NCI-H446 treated with DMSO at 0.1 percent for 48 hours (cell line): Measurements from ENCODE around the gene KRTAP10-10.
"Not testable (repeated sequence)": the region's sequence is repeated elsewhere in the genome, so short reads cannot be mapped to it uniquely, and the experiment has no call there.

Experiments
- DNase-seq: peaks from one replicate; lab custom pipeline; 2025; lab: John Stamatoyannopoulos, UW

The KRTAP10-10 gene

GRCh38 chr21:44653123-44653522 lies 16.0 kb downstream of the KRTAP10-10 start:
- DNase-seq, result no peak

GRCh38 chr21:44653656-44654575 lies 16.8 kb downstream of the KRTAP10-10 start:
- no peak for DNase-seq

- no peak for DNase-seq
Observed at GRCh38 chr21:44654576-44655175, 17.5 kb downstream of the KRTAP10-10 start, which contains the start of gene KRTAP12-4. Gene KRTAP12-4, minus strand, starts transcription at chr21:44654659. Its CDS starts 45 bp downstream, at chr21:44654614.

GRCh38 chr21:44656868-44657267 lies 19.7 kb downstream of the KRTAP10-10 start:
- no peak for DNase-seq

GRCh38 chr21:44657635-44658540 lies 20.7 kb downstream of the KRTAP10-10 start, which contains the start of gene KRTAP12-3:
Gene KRTAP12-3, plus strand, starts transcription at chr21:44657932. Its CDS starts 48 bp downstream, at chr21:44657980.
- DNase-seq, result no peak

GRCh38 chr21:44658541-44658910 lies 21.4 kb downstream of the KRTAP10-10 start:
- DNase-seq, result no peak

- DNase-seq, result no peak
Observed at GRCh38 chr21:44658913-44659595, 21.9 kb downstream of the KRTAP10-10 start.

GRCh38 chr21:44661567-44661966 lies 24.4 kb downstream of the KRTAP10-10 start:
- not testable (repeated sequence) for DNase-seq

- DNase-seq, result no peak
Observed at GRCh38 chr21:44664691-44665090, 27.5 kb downstream of the KRTAP10-10 start.

- DNase-seq, result no peak
Observed at GRCh38 chr21:44666401-44667320, 29.5 kb downstream of the KRTAP10-10 start, which contains the start of gene KRTAP12-2. Gene KRTAP12-2, minus strand, starts transcription at chr21:44666927. Its CDS starts 41 bp downstream, at chr21:44666886.

GRCh38 chr21:44667612-44668011 lies 30.5 kb downstream of the KRTAP10-10 start:
- no peak for DNase-seq

GRCh38 chr21:44670642-44671432 lies 33.7 kb downstream of the KRTAP10-10 start:
- DNase-seq, result no peak

- DNase-seq, result no peak
Observed at GRCh38 chr21:44671911-44672310, 34.8 kb downstream of the KRTAP10-10 start.

GRCh38 chr21:44677881-44678280 lies 40.7 kb downstream of the KRTAP10-10 start:
- DNase-seq, result no peak

- no peak for DNase-seq
Observed at GRCh38 chr21:44681152-44681551, 44.0 kb downstream of the KRTAP10-10 start.

GRCh38 chr21:44681861-44682579 lies 44.9 kb downstream of the KRTAP10-10 start, which contains the start of gene KRTAP12-1:
Gene KRTAP12-1, minus strand, starts transcription at chr21:44682163. Its CDS starts 40 bp downstream, at chr21:44682123.
- no peak for DNase-seq

GRCh38 chr21:44682580-44683151 lies 45.5 kb downstream of the KRTAP10-10 start:
- DNase-seq, result no peak

GRCh38 chr21:44684077-44684476 lies 46.9 kb downstream of the KRTAP10-10 start:
- no peak for DNase-seq
